SU-DHL-6 (cell line): ENCODE measurements around the gene PPIP5K1.

ENCODE experiments used
- H2AFZ ChIP-seq: fragments of 200-600 bp; sonication (generic); 2 replicates; pipeline ENCODE4 v1.6.1; 2014; ENCODE audit warnings: low read depth, mild to moderate bottlenecking, moderate library complexity, mixed read lengths, antibody characterized with exemption, low read length; ENCODE audit not compliant: severe bottlenecking
- H3F3A ChIP-seq: fragments of 200-600 bp; shearing (Covaris generic); 2 replicates; pipeline ENCODE4 v1.6.0; 2016; ENCODE audit warnings: antibody characterized with exemption, mild to moderate bottlenecking; ENCODE audit not compliant: insufficient read depth
- H3K27ac ChIP-seq: fragments of 200-600 bp; sonication (generic); 2 replicates; pipeline ENCODE4 v1.5.1; 2016; ENCODE audit warnings: low read depth, mild to moderate bottlenecking, low read length, moderate library complexity, mixed read lengths
- H3K27me3 ChIP-seq: fragments of 200-600 bp; sonication (generic), shearing (Covaris generic); 2 replicates; pipeline ENCODE4 v1.6.0; 2014; ENCODE audit warnings: mild to moderate bottlenecking, low read length
- H3K36me3 ChIP-seq: fragments of 200-600 bp; sonication (generic); 2 replicates; pipeline ENCODE4 v1.6.1; 2014; ENCODE audit warnings: mild to moderate bottlenecking, low read length, mixed read lengths
- H3K4me2 ChIP-seq: fragments of 300-600, 200-600 bp; shearing (Covaris generic), sonication (generic); 2 replicates; pipeline ENCODE4 v1.6.0; 2014; ENCODE audit warnings: low read length, low read depth, mild to moderate bottlenecking; ENCODE audit not compliant: poor library complexity, severe bottlenecking
- H3K4me3 ChIP-seq: fragments of 200-600 bp; sonication (generic); 2 replicates; pipeline ENCODE4 v1.5.1; 2014; ENCODE audit warnings: antibody characterized with exemption, low read length, mild to moderate bottlenecking, mixed read lengths; ENCODE audit not compliant: insufficient read depth, poor library complexity, severe bottlenecking
- H3K79me2 ChIP-seq: fragments of 200-600 bp; sonication (generic); 2 replicates; pipeline ENCODE4 v1.6.1; 2014; ENCODE audit warnings: mild to moderate bottlenecking, low read length, moderate library complexity; ENCODE audit not compliant: insufficient read depth
- H3K9ac ChIP-seq: fragments of 200-600 bp; sonication (generic); 2 replicates; pipeline ENCODE4 v1.7.0; 2014; ENCODE audit warnings: mild to moderate bottlenecking, low read length
- H3K9me2 ChIP-seq: fragments of 200-600 bp; sonication (generic); replicated peaks from 2 replicates; pipeline ENCODE4 v1.6.1; 2014; ENCODE audit warnings: low read length; ENCODE audit not compliant: insufficient read depth
- H3K9me3 ChIP-seq: fragments of 200-600 bp; sonication (generic); 2 replicates; pipeline ENCODE4 v1.6.1; 2014; ENCODE audit warnings: low read length, mixed read lengths; ENCODE audit not compliant: insufficient read depth
- H4K20me1 ChIP-seq: fragments of 200-600 bp; sonication (generic); 2 replicates; pipeline ENCODE4 v1.6.1; 2014; ENCODE audit warnings: low read depth, mild to moderate bottlenecking, antibody characterized with exemption, low read length, moderate library complexity, mixed read lengths
- EZH2phosphoT487 ChIP-seq: fragments of 200-600 bp; sonication (generic), shearing (Covaris generic); conservative IDR thresholded peaks from 2 replicates; pipeline ENCODE4 v1.6.1; 2018; ENCODE audit warnings: mild to moderate bottlenecking, antibody characterized with exemption, low read length, moderate library complexity, mixed read lengths
- TF ChIP-seq, protein P1 (sequence below): fragments of 200-600 bp; sonication (generic); IDR thresholded peaks from one replicate; pipeline ENCODE4 v1.5.1; 2017; ENCODE audit warnings: antibody characterized with exemption, mild to moderate bottlenecking, low read length, moderate library complexity; ENCODE audit not compliant: insufficient read depth, poor library complexity, severe bottlenecking

PPIP5K1 gene

DNA sequence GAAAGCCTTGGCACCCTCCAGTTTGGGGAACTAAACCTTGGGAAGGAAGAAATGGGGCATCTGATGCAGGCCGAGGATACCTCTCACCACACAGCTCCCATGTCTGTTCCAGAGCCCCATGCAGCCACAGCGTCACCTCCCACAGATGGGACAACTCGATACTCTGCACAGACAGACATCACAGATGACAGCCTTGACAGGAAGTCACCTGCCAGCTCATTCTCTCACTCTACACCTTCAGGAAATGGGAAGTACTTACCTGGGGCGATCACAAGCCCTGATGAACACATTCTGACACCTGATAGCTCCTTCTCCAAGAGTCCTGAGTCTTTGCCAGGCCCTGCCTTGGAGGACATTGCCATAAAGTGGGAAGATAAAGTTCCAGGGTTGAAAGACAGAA lies 64.9 kb downstream of the PPIP5K1 start:
- no peaks in the 10 kb centered on the region for H3K27me3 ChIP-seq
- H3K9me3 ChIP-seq: no peaks in the 10 kb centered on the region
- H3F3A ChIP-seq: no peaks in the 10 kb centered on the region
- no peak overlapping the region for H3K4me2 ChIP-seq
- no peaks in the 10 kb centered on the region for H3K79me2 ChIP-seq
- no peaks in the 10 kb centered on the region for H3K9me2 ChIP-seq
- H3K27ac ChIP-seq: no peak overlapping the region
- H3K9ac ChIP-seq: no peak overlapping the region
- no peak overlapping the region for H3K4me3 ChIP-seq
- H2AFZ ChIP-seq: no peak overlapping the region
- H3K36me3 ChIP-seq: no peaks in the 10 kb centered on the region
- TF ChIP-seq, protein P1, sequence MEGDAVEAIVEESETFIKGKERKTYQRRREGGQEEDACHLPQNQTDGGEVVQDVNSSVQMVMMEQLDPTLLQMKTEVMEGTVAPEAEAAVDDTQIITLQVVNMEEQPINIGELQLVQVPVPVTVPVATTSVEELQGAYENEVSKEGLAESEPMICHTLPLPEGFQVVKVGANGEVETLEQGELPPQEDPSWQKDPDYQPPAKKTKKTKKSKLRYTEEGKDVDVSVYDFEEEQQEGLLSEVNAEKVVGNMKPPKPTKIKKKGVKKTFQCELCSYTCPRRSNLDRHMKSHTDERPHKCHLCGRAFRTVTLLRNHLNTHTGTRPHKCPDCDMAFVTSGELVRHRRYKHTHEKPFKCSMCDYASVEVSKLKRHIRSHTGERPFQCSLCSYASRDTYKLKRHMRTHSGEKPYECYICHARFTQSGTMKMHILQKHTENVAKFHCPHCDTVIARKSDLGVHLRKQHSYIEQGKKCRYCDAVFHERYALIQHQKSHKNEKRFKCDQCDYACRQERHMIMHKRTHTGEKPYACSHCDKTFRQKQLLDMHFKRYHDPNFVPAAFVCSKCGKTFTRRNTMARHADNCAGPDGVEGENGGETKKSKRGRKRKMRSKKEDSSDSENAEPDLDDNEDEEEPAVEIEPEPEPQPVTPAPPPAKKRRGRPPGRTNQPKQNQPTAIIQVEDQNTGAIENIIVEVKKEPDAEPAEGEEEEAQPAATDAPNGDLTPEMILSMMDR: no peak
- no peak for TF ChIP-seq EZH2phosphoT487
- no peaks in the 10 kb centered on the region for H4K20me1 ChIP-seq

DNA sequence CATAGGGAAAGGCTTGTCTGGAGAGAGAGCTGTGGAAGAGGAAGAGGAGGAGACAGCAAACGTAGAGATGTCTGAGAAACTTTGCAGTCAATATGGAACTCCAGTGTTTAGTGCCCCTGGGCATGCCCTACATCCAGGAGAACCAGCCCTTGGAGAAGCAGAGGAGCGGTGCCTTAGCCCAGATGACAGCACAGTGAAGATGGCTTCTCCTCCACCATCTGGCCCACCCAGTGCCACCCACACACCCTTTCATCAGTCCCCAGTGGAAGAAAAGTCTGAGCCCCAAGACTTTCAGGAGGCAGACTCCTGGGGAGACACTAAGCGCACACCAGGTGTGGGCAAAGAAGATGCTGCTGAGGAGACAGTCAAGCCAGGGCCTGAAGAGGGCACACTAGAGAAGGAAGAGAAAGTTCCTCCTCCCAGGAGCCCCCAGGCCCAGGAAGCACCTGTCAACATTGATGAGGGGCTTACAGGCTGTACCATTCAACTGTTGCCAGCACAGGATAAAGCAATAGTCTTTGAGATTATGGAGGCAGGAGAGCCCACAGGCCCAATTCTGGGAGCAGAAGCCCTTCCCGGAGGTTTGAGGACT lies 65.7 kb downstream of the PPIP5K1 start:
- Histone ChIP-seq H3K4me3 (no peak overlapping the region), H3K36me3 (no peaks in the 10 kb centered on the region), H3K9me3 (no peaks in the 10 kb centered on the region), H4K20me1 (no peaks in the 10 kb centered on the region), H3K79me2 (no peaks in the 10 kb centered on the region), H3K27ac (no peak overlapping the region), H2AFZ (no peak overlapping the region), H3K27me3 (no peaks in the 10 kb centered on the region), H3K9ac (no peak overlapping the region), H3F3A (no peaks in the 10 kb centered on the region), H3K4me2 (no peak overlapping the region), H3K9me2 (no peaks in the 10 kb centered on the region)
- no peak for TF ChIP-seq EZH2phosphoT487
- TF ChIP-seq, protein P1: no peak

DNA sequence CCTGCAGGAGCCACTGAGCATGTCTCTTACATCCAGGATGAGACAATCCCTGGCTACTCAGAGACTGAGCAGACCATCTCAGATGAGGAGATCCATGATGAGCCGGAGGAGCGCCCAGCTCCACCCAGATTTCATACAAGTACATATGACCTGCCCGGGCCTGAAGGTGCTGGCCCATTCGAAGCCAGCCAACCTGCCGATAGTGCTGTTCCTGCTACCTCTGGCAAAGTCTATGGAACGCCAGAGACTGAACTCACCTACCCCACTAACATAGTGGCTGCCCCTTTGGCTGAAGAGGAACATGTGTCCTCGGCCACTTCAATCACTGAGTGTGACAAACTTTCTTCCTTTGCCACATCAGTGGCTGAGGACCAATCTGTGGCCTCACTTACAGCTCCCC lies 66.4 kb downstream of the PPIP5K1 start:
- Histone ChIP-seq H3K9ac (no peak overlapping the region), H2AFZ (no peak overlapping the region), H3F3A (no peaks in the 10 kb centered on the region), H3K4me2 (no peak overlapping the region), H3K27ac (no peak overlapping the region), H3K9me2 (no peaks in the 10 kb centered on the region), H3K36me3 (no peaks in the 10 kb centered on the region), H3K27me3 (no peaks in the 10 kb centered on the region), H4K20me1 (no peaks in the 10 kb centered on the region), H3K79me2 (no peaks in the 10 kb centered on the region), H3K9me3 (no peaks in the 10 kb centered on the region), H3K4me3 (no peak overlapping the region)
- TF ChIP-seq, protein P1: no peak
- TF ChIP-seq EZH2phosphoT487: no peak
